ENCODE data around the gene IVD.

IVD gene

DNA sequence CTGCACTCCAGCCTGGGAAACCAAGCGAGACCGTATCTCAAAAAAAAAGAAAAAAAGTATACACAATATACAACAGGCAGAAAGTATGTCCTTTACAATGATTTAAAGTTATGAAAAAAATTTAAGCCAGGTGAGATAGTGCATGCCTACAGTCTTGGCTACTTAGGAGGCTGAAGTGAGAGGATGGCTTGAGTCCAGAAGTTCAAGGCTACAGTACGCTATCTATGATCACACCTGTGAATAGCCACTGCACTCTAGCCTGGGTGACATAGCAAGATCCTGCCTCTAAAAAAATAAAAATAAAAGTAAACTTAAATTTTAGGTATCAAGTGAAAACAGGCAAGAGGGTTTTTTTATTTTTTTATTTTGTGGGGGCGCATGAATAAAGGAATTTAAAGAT lies 26.2 kb upstream of the IVD start:
- no peak for DNase-seq

DNA sequence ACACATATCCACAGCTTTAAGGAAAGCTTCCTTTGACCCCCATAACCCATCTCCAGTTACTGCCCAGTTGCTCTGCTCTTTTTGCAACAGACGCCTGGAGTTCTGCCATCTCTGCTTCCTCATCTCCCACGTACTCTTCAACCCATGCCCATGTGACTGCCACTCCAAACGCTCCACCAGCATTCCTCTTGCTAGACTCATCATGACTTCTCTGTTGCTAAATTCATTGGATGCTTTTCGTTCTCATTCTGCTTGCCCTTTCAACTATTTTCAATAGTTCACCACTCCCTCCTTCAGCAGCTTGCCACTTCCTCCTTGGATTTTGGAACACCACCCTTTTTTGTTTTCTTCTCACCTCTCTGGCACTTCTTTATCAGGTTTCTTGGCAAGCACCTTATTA lies 25.7 kb upstream of the IVD start:
- DNase-seq, result no peak

DNA sequence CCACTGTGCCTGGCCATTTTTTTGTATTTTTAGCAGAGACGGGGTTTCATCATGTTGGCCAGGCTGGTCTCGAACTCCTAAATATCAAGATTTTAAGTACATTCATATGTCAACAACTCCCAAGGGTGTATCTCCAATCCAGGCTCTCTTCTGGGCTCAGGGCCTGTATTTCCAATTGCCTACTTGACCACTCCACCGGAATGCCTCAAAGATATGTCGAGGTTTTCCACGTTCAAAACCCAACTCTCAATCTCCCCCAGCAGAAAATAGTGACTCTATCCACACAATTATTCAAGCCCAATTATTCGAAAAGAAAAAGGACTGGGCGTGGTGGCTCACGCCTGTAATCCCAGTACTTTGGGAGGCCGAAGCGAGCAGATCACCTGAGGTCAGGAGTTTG lies 25.0 kb upstream of the IVD start:
- no peak for DNase-seq

DNA sequence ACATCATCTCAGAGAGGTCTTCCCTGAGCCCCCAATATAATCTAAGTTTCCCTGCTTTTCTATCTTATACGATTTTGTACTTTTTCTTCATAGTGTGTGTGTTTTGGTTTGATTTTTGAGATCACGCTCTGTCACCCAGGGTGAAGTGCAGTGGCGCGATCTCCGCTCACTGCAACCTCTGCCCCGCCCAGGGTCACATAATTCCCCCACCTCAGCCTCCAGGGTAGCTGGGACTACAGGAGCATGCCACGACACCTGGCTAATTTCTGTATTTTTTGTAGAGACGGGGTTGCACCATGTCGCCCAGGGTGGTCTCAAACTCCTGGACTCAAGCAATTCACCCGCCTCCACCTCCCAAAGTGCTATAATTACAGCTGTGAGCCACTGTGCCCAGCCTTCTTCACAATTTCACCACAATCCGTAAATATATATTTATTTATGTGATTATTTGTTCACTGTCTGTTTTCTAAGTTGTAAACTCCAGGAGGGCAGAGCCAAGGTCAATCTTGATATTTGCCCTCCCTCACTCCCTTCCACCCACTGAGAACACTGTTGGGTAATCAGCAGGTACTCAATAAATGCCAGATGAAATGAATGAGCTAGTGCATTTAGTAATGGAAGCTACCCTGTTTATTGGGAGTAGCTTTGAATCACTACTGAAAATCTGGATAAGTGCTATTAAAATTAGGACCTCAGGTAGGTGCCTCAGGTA lies 23.6 kb upstream of the IVD start:
- no peak for DNase-seq

DNA sequence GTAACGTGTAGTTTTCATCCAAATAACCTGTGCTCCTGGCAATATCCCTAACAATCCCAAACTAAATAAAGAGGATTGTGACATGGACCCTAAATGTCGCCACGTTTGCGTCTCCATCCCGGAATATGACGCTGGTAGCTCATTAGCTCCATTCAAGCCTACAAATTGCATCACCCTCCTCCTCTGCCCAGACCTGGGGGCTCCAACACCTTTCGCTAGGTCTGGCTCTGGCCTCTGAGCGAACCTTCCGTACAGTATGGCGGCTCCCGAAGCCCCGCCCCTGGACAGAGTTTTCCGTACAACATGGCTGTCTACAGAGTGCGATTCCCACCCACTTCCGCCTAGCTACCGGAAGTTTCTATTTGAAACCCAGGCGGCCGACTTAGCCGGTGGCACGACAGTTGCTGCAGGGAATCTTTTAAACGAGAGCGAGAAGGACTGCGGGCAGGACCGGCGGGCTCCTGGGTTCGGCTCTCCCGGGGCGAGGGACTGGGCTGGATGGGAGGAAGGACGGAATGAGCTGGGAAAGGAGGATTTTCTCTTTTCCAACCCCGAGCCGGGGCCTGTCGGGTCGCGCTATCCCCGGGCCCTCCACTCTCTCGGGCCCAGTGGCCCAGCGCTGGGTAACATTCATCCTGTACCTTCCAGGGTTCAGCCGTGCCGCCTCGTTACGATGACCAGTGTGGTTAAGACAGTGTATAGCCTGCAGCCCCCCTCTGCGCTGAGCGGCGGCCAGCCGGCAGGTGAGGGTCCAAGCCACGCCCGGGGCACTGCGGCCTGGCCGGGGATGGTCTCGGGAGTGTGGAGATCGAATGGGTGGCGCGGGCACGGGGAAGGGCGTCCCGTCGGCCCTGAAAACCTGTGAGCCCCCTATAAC lies 22.8 kb upstream of the IVD start, which contains the start of gene KNSTRN:
TSS of gene KNSTRN (plus strand) at position 142 of the 877 bp plus-strand sequence. CDS start at position 257, 115 bp downstream.
- peak; percentile 88 to 92 for DNase-seq

DNA sequence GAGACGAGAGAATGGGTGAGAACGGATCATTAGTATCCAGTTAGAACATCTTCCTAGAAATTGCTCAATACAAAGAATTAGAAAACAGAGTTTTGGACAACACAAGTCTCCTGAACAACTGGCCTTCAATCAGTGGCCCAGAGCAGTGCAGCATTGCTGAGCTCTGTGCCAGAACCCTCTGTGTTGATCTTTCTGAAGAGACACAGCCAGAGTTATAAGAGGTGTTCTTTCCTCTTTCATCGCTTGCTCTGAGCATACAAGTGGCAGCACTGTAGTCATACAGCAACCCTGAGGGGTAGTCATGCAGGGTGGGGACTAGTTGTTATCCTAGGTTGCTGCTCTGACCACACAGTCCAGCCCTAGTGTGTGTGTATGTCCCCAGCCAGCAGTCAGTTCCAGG lies 19.1 kb upstream of the IVD start:
- no peak for DNase-seq

DNA sequence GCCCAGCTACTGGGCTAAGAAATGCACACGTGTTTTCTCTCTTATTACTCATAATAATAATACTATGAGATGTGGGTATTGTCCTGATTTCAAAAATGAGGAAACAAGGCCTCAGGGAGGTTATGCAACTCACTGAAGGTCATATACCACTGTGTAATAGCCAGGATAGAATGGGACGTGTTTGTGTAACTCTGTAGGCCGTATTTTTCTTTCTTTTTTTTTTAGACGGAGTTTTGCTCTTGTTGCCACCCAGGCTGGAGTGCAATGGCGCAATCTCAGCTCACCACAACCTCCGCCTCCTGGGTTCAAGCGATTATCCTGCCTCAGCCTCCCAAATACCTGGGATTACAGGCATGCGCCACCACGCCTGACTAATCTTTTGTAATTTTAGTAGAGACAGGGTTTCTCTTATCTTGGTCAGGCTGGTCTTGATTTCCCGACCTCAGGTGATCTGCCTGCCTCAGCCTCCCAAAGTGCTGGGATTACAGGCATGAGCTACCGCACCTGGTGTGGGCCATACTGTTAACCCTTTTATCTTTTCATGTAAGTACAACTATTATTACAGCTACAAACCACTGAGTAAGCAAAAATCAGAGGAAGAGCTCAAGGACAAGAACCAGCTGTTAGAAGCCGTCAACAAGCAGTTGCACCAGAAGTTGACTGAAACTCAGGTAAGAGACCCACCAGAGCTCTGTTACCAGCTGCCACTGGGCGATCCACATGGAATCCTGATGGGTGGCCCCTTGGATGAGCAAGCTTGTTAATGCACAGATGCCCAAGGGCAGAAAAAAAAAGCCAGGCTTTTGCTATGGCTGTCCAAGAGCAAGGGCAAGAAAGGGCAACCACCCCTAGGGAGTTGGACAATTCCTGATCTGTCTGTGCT lies 16.4 kb upstream of the IVD start:
- DNase-seq, result no peak

DNA sequence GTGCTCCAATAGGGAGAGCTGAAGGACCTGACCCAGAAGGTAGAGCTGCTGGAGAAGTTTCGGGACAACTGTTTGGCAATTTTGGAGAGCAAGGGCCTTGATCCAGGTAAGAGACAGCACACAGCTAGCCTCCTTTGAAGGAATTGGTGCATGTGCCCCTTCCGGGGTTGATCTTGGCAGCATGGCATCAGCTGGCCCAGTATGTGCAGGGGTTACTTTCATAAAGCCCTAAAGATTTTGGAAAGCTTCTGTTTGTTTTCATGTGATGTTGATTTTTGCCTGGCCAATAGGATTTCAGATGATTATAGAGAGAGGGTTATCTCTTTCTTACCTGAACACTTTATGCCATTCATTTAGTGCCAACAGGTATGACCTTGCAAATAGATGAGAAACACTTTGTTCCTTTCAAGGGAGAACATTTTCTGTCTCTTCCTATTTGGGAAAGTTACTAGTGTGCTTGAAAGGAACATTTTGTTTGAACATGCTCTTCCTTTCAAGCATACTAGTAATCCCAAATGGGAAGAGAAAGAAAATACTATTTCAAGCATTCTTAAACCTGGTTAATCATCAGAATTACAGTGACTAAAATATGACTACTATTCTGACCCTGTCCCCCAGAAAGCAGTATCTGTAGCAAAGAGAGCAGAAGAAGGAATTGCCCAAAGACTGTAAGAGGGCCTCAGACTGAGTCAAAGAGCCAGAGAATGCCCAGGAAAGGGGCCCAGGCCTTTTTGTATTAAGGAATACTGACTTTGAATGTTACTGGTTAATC lies 15.6 kb upstream of the IVD start:
- no peak for DNase-seq

DNA sequence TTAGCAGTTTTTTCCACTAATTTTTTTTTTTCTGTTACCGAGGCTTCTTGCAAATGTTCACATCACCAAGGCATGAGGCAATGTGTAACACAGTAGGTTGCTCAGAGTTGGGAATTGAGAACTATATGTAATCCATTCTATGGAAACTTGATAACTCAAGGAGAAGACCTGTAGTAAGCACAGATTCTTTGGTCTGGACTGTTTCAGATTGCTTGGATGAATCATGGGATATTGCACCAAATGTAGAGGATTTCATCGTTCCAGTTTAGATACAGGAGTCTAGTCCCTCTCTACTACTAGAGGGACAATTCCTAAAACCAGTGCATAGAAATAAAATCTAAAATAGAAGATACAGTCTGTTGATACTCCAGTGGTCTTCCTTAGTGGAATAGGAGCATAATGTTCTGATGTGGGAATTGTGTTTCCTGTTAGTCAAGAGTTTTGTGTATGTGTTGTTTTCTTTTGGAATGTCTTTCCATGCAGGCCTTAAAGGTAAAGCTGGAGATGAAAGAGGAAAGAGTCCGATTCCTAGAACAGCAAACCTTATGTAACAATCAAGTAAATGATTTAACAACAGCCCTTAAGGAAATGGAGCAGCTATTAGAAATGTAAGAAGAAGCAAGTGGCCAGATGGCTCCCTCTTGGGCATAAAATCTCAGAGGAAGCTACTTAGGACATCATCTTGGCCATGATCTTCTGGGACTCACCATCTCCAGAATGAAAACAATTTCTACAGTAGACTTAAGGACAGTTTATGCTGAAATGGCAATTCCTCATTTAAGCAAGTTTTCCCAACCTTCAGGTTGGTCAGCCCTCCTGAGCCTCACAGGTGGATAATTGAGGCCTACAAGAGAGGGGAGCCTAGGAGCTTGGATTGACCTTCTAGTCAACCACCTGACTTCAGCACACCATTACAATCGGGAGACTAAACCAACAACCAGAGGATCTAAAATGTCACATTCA lies 12.3 kb upstream of the IVD start:
- DNase-seq, result no peak

DNA sequence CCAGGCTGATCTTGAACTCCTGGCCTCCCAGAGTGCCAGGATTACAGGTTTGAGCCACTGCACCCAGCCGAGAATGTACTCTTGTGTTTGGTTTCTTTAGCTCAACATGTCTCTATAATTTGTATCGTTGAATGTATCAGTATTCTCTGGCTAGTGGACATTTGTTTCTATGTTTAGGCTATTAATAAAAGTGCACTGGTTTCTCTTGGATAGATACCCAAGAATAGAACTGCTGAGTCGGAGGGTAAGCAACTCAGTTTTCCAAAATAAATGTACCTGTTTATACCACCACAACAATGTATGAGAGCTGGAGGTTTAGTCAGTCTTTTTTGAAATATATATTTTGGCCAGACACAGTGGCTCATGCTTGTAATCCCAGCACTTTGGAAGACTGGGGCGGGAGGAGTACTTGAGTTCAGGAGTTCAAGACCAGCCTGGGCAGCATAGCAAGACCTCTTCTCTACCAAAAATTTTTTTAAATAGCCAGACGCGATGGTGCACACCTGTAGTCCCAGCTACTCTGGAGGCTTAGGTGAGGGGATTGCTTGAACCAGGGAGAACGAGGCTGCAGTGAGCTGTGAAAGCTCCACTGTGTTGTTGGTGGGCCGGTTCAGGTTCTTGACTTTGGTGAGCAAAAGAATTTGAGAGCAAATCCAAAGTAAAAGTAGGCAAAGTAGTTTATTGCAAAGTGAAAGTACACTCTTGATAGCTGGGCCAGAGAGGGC lies 7.7 kb upstream of the IVD start:
- no peak for DNase-seq

DNA sequence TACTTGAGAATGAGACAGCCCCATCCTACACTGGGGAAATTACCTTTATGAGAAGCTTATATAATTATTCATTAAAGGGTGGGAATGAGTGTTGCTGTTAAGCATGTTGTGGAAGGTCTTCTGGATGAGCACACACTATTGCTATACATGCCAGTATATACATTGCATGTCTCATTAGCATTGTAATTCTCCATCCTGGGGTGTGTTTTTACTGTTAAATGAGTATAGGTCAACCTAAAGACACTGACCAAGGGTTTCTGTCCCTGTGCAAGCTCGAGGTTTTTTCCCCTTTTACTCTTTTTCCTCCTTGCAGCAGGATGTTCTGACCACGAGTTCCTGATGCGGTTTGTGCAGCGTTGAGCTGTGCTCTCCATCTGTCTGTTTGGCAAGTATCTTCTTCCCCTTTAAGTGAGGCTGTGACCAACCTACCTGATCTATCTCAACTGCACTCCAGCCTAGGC lies 7.2 kb upstream of the IVD start:
- DNase-seq, result peak in 1 of 2 experiments; percentile 19

DNA sequence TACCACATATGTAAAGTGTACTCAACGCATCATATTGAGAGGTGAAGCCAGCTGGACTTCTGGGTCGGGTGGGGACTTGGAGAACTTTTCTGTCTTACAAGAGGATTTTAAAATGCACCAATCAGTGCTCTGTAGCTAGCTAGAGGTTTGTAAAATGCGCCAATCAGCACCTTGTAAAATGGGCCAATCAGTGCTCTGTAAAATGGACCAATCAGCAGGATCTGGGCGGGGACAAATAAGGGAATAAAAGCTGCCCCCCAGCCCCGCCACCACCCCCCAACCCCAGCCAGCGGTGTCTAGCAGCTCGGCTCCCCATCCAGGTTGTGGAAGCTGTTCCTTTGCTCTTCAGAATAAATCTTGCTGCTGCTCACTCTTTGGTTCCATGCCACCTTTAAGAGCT lies 6.2 kb upstream of the IVD start:
- no peak for DNase-seq

DNA sequence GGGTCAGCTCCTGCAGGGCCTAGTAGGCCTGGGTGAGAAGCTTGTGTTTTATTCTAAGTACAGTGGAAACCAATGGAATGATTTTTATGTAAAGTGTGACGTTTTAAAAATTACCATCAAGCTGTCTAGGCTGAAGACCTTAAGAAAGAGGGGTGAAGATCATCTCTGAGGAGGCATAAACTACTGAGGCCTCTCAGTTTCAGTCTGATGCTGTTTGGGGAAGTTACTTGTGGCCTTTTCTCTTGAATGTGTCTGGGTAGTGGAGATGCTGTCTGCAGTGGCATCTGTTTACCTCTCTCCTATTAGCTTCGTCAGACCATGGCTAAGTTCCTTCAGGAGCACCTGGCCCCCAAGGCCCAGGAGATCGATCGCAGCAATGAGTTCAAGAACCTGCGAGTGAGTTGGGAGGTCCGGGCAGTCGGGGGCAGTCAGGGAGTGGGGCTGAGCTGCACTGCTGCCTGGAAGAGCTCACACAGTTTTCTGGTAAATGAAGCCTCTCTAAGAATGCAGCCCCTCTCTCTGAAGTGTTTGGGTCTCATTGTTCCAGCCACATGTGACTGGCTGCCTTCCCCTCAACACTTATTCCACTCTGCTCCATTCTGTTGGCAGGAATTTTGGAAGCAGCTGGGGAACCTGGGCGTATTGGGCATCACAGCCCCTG lies 1.9 kb downstream of the IVD start:
- DNase-seq, result no peak

DNA sequence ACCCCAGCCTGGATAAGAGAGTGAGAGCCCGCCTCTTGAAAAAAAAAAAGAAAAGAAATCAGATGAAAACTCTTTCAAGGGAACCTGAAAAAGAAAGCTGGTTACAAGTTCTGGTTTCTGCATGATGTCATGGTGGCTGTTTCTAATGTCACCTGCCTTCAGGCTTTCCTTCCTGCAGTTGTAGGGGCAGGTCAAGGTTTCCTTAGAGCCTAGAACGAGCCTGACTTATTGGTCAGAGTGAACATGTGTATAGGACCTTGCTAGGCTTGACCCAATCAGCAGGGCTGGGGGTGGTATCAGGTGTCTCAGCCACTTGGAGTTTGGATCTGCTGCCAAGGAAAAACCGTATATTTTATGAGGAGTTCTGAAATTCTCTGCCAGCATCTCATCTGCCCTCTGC lies 3.8 kb downstream of the IVD start:
- no peak for DNase-seq

DNA sequence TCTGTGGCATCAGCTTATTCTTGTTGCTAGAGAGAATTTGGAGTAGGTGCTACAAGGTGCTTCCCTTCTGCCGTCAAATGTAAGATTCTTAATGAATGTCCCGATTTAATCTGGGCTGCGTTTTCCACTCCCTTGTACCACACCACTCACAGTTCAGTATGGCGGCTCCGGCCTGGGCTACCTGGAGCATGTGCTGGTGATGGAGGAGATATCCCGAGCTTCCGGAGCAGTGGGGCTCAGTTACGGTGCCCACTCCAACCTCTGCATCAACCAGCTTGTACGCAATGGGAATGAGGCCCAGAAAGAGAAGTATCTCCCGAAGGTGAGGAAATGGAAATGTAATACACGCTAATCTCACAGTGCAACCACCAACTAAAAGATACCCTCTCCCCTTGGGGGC lies 4.9 kb downstream of the IVD start:
- DNase-seq, result no peak

DNA sequence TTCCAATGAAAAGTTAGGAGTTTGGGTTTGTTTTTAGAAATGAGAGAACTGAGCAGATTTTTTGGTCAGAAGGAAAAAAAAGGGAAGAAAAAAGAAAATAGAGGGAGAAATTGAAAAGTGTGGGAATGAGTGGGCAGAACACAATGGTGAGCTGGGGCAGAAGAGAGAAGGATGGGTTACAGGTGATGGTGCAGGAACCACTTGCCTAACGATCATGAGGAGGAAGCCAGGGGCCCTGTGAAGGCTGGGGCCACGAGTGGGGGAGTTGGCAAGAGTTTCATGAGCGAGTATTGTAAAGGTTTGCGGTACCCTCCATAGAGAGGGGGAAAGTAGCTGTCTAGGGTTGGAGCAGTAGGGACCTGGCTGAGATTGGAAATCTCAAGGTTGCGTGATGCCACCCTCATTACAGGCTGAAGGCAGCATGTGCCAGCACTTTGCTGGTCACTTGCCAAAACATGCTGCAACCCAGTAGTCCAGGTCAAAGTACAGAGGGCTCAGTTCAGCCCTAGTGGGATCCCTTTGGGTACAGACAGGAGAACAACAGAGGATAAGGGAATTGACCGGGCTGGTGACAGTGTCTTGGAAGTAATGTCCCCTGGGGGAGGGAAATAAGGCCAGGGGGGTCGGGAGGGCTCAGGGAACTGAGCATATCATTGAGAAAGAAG lies 6.6 kb downstream of the IVD start:
- DNase-seq, result no peak

DNA sequence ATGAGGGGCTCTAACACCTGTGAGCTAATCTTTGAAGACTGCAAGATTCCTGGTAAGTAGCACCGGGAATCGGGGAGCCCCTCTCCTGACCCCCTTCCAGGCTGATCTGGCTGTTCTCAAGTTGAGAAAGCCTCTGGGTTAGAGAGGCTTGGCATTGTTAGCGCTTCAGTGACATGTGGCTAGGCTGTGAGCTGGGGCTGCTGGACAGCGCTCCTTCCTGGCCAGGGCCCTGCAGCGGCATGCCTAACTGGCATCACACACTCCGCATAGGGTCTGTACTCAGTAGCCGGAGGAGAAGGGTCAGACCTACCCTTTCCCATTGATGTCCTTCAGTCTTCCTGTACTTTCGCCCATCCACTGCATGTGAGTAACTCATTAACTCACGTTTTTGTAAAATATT lies 7.4 kb downstream of the IVD start:
- no peak for DNase-seq

DNA sequence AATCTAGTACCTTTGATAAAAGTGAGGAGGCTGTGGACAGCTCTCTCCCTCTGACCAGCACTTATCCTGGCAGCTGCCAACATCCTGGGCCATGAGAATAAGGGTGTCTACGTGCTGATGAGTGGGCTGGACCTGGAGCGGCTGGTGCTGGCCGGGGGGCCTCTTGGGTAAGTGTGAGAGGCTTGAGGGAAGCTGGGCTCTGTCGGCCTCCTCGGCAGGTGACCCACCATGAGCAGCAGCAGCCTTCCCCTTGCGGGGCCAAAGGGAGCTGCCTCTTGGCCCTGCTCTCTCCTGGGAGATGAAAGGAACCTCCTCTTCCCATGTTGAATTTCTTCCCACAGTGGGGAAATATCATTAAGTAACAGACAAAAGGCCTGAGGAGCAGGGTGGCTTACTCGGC lies 9.2 kb downstream of the IVD start:
- no peak for DNase-seq

DNA sequence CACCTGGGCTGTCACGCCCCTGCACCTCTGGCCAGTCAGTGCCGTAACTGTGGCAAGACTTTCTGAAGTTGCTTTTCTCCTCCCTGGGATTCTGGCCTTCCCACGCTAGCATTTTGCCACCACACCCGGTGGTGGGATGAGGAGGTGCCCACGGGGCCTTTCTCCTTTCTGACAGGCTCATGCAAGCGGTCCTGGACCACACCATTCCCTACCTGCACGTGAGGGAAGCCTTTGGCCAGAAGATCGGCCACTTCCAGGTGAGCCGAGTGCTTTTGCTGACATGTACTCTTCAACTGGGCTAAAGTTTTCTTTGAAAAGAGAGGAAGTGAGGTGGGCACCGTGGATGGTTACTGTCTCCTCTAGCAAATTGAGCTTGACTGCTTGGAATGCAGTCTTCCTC lies 9.6 kb downstream of the IVD start:
- no peak for DNase-seq

Measured in NCI-H446 (cell line).